Measurements from ENCODE around the gene LHFPL4.
A peak's percentile ranks its signal among the peaks of the same experiment; 100 is the strongest.
"Not testable (repeated sequence)": the region's sequence is repeated elsewhere in the genome, so short reads cannot be mapped to it uniquely, and the experiment has no call there.

The LHFPL4 gene

GRCh38 chr3:9553021-9553947 is at the start of gene LHFPL4:
Gene LHFPL4, minus strand, starts transcription at chr3:9553822. Its CDS starts 1,143 bp downstream, at chr3:9552679.
- peaks cover 4 to 43% (median 23%) of the 10 kb centered on the region in 5 donors for H3K27me3 ChIP-seq (ENCODE audit: control insufficient read depth in 5 of 5, insufficient read depth in 4 of 5, low read length in 5 of 5)
- no peak within 1 kb of the TSS for H3K27ac ChIP-seq (ENCODE audit: low read depth, low read length)
- no peaks in the 10 kb centered on the region for H3K36me3 ChIP-seq (ENCODE audit: control insufficient read depth in 5 of 5, insufficient read depth in 5 of 5, low read length in 5 of 5)
- no peaks in the 10 kb centered on the region for H3K4me1 ChIP-seq (ENCODE audit: control insufficient read depth in 5 of 5, insufficient read depth in 5 of 5, low read length in 5 of 5)
- no peaks in the 10 kb centered on the region for H3K9me3 ChIP-seq (ENCODE audit: control insufficient read depth in 5 of 5, low read length in 5 of 5)
- no peak within 1 kb of the TSS for H3K4me3 ChIP-seq (ENCODE audit: low read depth in 1 of 5, low read length in 5 of 5)
- H3K9ac ChIP-seq (ENCODE audit: low read length in 5 of 5): no peak within 1 kb of the TSS

DNA sequence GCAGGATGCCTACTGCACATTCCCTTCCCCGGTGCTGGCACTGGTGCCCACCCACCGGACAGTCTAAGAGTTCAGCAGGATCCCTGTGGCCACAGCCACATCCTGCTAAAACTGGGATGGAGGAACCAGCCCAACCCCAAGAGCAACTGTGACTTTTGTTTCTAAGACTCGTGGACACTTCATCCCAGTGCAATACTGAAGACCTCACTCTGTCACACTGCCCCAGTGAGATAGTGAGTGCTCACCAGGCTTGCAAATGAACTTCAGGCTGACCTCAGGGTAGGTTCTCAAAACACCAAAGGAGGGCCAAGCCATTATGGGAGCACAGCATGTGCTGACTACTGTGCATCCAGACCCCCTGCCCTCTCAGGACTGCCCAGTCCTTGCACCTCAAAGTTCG is 49.0 kb upstream of the LHFPL4 start:
- Histone ChIP-seq H3K36me3 (ENCODE audit: control insufficient read depth in 5 of 5, insufficient read depth in 5 of 5, low read length in 5 of 5) (no peaks in the 10 kb centered on the region), H3K4me3 (ENCODE audit: low read depth in 1 of 5, low read length in 5 of 5) (no peak overlapping the region), H3K4me1 (ENCODE audit: control insufficient read depth in 5 of 5, insufficient read depth in 5 of 5, low read length in 5 of 5) (peaks cover 0 to 4% (median 2%) of the 10 kb centered on the region in 5 donors), H3K27me3 (ENCODE audit: control insufficient read depth in 5 of 5, insufficient read depth in 4 of 5, low read length in 5 of 5) (peaks cover 0 to 13% (median 11%) of the 10 kb centered on the region in 5 donors), H3K9me3 (ENCODE audit: control insufficient read depth in 5 of 5, low read length in 5 of 5) (peaks cover 5 to 22% (median 12%) of the 10 kb centered on the region in 5 donors), H3K9ac (ENCODE audit: low read length in 5 of 5) (no peak overlapping the region), H3K27ac (ENCODE audit: low read depth, low read length) (no peak overlapping the region)

DNA sequence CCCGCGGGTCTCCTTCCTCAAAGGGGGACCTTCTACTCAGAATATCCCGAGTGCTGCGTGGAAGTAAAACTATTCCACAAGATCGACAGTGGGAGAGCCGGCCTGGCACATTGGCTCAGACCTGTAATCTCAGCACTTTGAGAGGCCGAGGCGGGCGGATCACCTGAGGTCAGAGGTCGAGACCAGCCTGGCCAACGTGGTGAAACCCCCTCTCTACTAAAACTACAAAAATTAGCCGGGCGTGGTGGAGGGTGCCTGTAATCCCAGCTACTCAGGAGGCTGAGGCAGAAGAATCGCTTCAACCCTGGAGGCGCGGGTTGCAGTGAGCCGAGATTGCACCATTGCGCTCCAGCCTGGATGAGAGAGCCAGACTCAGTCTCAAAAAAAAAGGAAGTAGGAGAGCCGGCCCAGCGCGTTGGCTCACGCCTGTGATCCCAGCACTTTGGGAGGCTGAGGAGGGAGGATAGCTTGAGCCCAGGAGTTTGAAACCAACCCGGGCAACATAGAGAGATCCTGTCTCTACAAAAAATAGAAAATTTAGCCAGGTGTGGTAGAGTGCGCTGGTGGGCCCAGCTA is 47.5 kb upstream of the LHFPL4 start:
- H3K4me1 ChIP-seq (ENCODE audit: control insufficient read depth in 5 of 5, insufficient read depth in 5 of 5, low read length in 5 of 5); H3K27ac ChIP-seq (ENCODE audit: low read depth, low read length); H3K36me3 ChIP-seq (ENCODE audit: control insufficient read depth in 5 of 5, insufficient read depth in 5 of 5, low read length in 5 of 5); H3K9ac ChIP-seq (ENCODE audit: low read length in 5 of 5): not testable (repeated sequence)
- peaks cover 3 to 19% (median 12%) of the 10 kb centered on the region in 5 donors for H3K9me3 ChIP-seq (ENCODE audit: control insufficient read depth in 5 of 5, low read length in 5 of 5)
- peaks cover 0 to 13% (median 11%) of the 10 kb centered on the region in 5 donors for H3K27me3 ChIP-seq (ENCODE audit: control insufficient read depth in 5 of 5, insufficient read depth in 4 of 5, low read length in 5 of 5)
- peak overlapping the region in 2 of 5 donors; percentile 22 to 33 for H3K4me3 ChIP-seq (ENCODE audit: low read depth in 1 of 5, low read length in 5 of 5)

GRCh38 chr3:9600597-9600996 is 47.0 kb upstream of the LHFPL4 start:
- H3K36me3 ChIP-seq (ENCODE audit: control insufficient read depth in 5 of 5, insufficient read depth in 5 of 5, low read length in 5 of 5): no peaks in the 10 kb centered on the region
- H3K27ac ChIP-seq (ENCODE audit: low read depth, low read length): no peak overlapping the region
- H3K4me3 ChIP-seq (ENCODE audit: low read depth in 1 of 5, low read length in 5 of 5): peak overlapping the region in 2 of 5 donors; percentile 22 to 33
- peaks cover 3 to 14% (median 11%) of the 10 kb centered on the region in 5 donors for H3K9me3 ChIP-seq (ENCODE audit: control insufficient read depth in 5 of 5, low read length in 5 of 5)
- H3K9ac ChIP-seq (ENCODE audit: low read length in 5 of 5): no peak overlapping the region
- peaks cover 0 to 13% (median 11%) of the 10 kb centered on the region in 5 donors for H3K27me3 ChIP-seq (ENCODE audit: control insufficient read depth in 5 of 5, insufficient read depth in 4 of 5, low read length in 5 of 5)
- H3K4me1 ChIP-seq (ENCODE audit: control insufficient read depth in 5 of 5, insufficient read depth in 5 of 5, low read length in 5 of 5): peaks cover 0 to 4% (median 2%) of the 10 kb centered on the region in 5 donors

DNA sequence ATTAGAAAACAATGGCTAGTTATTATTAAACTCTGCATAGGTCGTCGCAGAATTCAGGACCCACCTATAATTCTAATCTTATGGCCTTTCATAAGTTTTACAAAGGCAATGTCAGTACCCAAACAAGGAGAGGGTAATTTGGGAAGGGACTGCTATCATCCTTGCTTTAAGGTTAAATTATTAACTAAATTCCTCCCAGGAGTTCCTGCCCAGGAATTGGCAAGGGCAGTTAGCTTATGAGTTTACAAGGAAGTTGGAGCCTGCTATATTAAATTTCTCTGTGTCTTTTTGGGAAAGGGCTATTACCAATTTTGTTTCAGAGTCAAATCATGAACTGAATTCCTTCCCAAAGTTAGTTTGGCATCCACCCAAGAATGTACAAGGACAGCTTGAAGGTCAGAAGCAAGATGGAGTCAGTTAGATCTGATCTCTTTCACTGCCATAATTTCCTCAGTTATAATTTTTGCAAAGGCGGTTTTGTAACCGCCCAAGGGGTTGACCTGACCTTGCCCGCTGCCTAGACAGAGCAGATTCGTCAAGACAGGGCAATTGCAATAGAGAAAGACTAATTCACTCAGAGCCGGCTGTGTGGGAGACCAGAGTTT is 45.3 kb upstream of the LHFPL4 start:
- Histone ChIP-seq H3K27me3 (ENCODE audit: control insufficient read depth in 5 of 5, insufficient read depth in 4 of 5, low read length in 5 of 5) (peaks cover 0 to 13% (median 11%) of the 10 kb centered on the region in 5 donors), H3K36me3 (ENCODE audit: control insufficient read depth in 5 of 5, insufficient read depth in 5 of 5, low read length in 5 of 5) (no peaks in the 10 kb centered on the region), H3K9ac (ENCODE audit: low read length in 5 of 5) (no peak overlapping the region), H3K27ac (ENCODE audit: low read depth, low read length) (no peak overlapping the region), H3K4me3 (ENCODE audit: low read depth in 1 of 5, low read length in 5 of 5) (no peak overlapping the region), H3K9me3 (ENCODE audit: control insufficient read depth in 5 of 5, low read length in 5 of 5) (peaks cover 0 to 4% (median 0%) of the 10 kb centered on the region in 5 donors), H3K4me1 (ENCODE audit: control insufficient read depth in 5 of 5, insufficient read depth in 5 of 5, low read length in 5 of 5) (peaks cover 0 to 4% (median 2%) of the 10 kb centered on the region in 5 donors)

GRCh38 chr3:9595877-9596276 is 42.3 kb upstream of the LHFPL4 start:
- no peak overlapping the region for H3K27ac ChIP-seq (ENCODE audit: low read depth, low read length)
- H3K9me3 ChIP-seq (ENCODE audit: control insufficient read depth in 5 of 5, low read length in 5 of 5): peaks cover 0 to 4% (median 0%) of the 10 kb centered on the region in 5 donors
- peaks cover 0 to 3% (median 0%) of the 10 kb centered on the region in 5 donors for H3K27me3 ChIP-seq (ENCODE audit: control insufficient read depth in 5 of 5, insufficient read depth in 4 of 5, low read length in 5 of 5)
- peaks cover 0 to 3% (median 1%) of the 10 kb centered on the region in 5 donors for H3K4me1 ChIP-seq (ENCODE audit: control insufficient read depth in 5 of 5, insufficient read depth in 5 of 5, low read length in 5 of 5)
- no peaks in the 10 kb centered on the region for H3K36me3 ChIP-seq (ENCODE audit: control insufficient read depth in 5 of 5, insufficient read depth in 5 of 5, low read length in 5 of 5)
- no peak overlapping the region for H3K9ac ChIP-seq (ENCODE audit: low read length in 5 of 5)
- H3K4me3 ChIP-seq (ENCODE audit: low read depth in 1 of 5, low read length in 5 of 5): no peak overlapping the region

GRCh38 chr3:9591781-9592180 is 38.2 kb upstream of the LHFPL4 start:
- not testable (repeated sequence) for H3K4me3 ChIP-seq (ENCODE audit: low read depth in 1 of 5, low read length in 5 of 5); H3K27me3 ChIP-seq (ENCODE audit: control insufficient read depth in 5 of 5, insufficient read depth in 4 of 5, low read length in 5 of 5); H3K36me3 ChIP-seq (ENCODE audit: control insufficient read depth in 5 of 5, insufficient read depth in 5 of 5, low read length in 5 of 5); H3K9me3 ChIP-seq (ENCODE audit: control insufficient read depth in 5 of 5, low read length in 5 of 5); H3K4me1 ChIP-seq (ENCODE audit: control insufficient read depth in 5 of 5, insufficient read depth in 5 of 5, low read length in 5 of 5); H3K9ac ChIP-seq (ENCODE audit: low read length in 5 of 5); H3K27ac ChIP-seq (ENCODE audit: low read depth, low read length)

DNA sequence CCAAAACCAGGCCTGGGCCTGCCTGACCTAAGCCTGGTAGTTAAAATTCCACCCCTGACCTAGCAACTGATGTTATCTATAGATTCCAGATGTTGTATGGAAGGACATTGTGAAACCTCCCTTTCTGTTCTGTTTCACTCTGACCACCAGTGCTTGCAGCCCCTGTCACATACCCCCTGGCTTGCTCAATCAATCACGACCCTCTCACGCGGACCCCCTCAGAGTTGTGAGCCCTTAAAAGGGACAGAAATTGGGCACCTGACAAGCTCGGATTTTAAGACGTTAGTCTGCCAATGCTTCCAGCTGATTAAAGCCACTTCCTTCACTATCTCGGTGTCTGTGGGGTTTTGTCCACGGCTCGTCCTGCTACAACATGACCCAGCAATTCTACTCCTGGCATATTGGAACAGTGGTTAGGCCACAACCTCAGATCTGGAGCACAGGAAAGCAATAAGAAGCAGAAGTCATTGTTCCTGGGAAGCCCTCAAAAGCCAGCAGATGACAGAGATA is 36.7 kb upstream of the LHFPL4 start:
- no peaks in the 10 kb centered on the region for H3K4me1 ChIP-seq (ENCODE audit: control insufficient read depth in 5 of 5, insufficient read depth in 5 of 5, low read length in 5 of 5)
- H3K9ac ChIP-seq (ENCODE audit: low read length in 5 of 5): no peak overlapping the region
- H3K36me3 ChIP-seq (ENCODE audit: control insufficient read depth in 5 of 5, insufficient read depth in 5 of 5, low read length in 5 of 5): no peaks in the 10 kb centered on the region
- H3K27ac ChIP-seq (ENCODE audit: low read depth, low read length): no peak overlapping the region
- peaks cover 0 to 4% (median 0%) of the 10 kb centered on the region in 5 donors for H3K27me3 ChIP-seq (ENCODE audit: control insufficient read depth in 5 of 5, insufficient read depth in 4 of 5, low read length in 5 of 5)
- H3K4me3 ChIP-seq (ENCODE audit: low read depth in 1 of 5, low read length in 5 of 5): no peak overlapping the region
- no peaks in the 10 kb centered on the region for H3K9me3 ChIP-seq (ENCODE audit: control insufficient read depth in 5 of 5, low read length in 5 of 5)

GRCh38 chr3:9583792-9584191 is 30.2 kb upstream of the LHFPL4 start:
- Histone ChIP-seq H3K4me1 (ENCODE audit: control insufficient read depth in 5 of 5, insufficient read depth in 5 of 5, low read length in 5 of 5) (no peaks in the 10 kb centered on the region), H3K9me3 (ENCODE audit: control insufficient read depth in 5 of 5, low read length in 5 of 5) (peaks cover 0 to 16% (median 11%) of the 10 kb centered on the region in 5 donors), H3K4me3 (ENCODE audit: low read depth in 1 of 5, low read length in 5 of 5) (no peak overlapping the region), H3K27me3 (ENCODE audit: control insufficient read depth in 5 of 5, insufficient read depth in 4 of 5, low read length in 5 of 5) (no peaks in the 10 kb centered on the region), H3K9ac (ENCODE audit: low read length in 5 of 5) (no peak overlapping the region), H3K36me3 (ENCODE audit: control insufficient read depth in 5 of 5, insufficient read depth in 5 of 5, low read length in 5 of 5) (no peaks in the 10 kb centered on the region), H3K27ac (ENCODE audit: low read depth, low read length) (no peak overlapping the region)
